SJSA1 (cell line): ENCODE measurements around the gene ZNF653. TPM values are rescaled to one million over a fixed set of nuclear protein-coding genes. Genes with fewer than 3 reads are reported as not detected.

Experiments used
- DNase-seq, 2 experiments: peaks; one replicate each; pipeline ENCODE4 v3.0.0-alpha.2; 2015 to 2020; ENCODE audit warnings: low spot score in 2 of 2, low read depth in 1 of 2
- H3K27ac ChIP-seq: fragments of 250-450 bp; sonication (Bioruptor Pico); 2 replicates; pipeline ENCODE4 v1.5.1; 2020; ENCODE audit warnings: mild to moderate bottlenecking, moderate library complexity
- H3K27me3 ChIP-seq: fragments of 250-450 bp; sonication (Bioruptor Pico); replicated peaks from 2 replicates; pipeline ENCODE4 v1.5.1; 2020; ENCODE audit warnings: mild to moderate bottlenecking, moderate library complexity
- H3K36me3 ChIP-seq: fragments of 250-450 bp; sonication (Bioruptor Pico); 2 replicates; pipeline ENCODE4 v1.5.1; 2020; ENCODE audit warnings: mild to moderate bottlenecking
- H3K4me1 ChIP-seq: fragments of 250-450 bp; sonication (Bioruptor Pico); replicated peaks from 2 replicates; pipeline ENCODE4 v1.6.1; 2021; ENCODE audit warnings: mild to moderate bottlenecking
- H3K4me3 ChIP-seq: fragments of 250-450 bp; sonication (Bioruptor Pico); 2 replicates; pipeline ENCODE4 v1.5.1; 2020; ENCODE audit warnings: mild to moderate bottlenecking
- H3K9me3 ChIP-seq: fragments of 250-450 bp; sonication (Bioruptor Pico); replicated peaks from 2 replicates; pipeline ENCODE4 v1.5.1; 2020; ENCODE audit warnings: mild to moderate bottlenecking
- total RNA-seq: library from RNA; depleted of rRNA; stranded (reverse); fragments of >200 nt; shearing (Covaris generic); gene quantifications from 2 replicates; pipeline ENCODE4 v1.2.3, GENCODE V29; 2014

ZNF653 gene
- total RNA-seq, 1 experiment from 2014 or later: 4.8 TPM

DNA sequence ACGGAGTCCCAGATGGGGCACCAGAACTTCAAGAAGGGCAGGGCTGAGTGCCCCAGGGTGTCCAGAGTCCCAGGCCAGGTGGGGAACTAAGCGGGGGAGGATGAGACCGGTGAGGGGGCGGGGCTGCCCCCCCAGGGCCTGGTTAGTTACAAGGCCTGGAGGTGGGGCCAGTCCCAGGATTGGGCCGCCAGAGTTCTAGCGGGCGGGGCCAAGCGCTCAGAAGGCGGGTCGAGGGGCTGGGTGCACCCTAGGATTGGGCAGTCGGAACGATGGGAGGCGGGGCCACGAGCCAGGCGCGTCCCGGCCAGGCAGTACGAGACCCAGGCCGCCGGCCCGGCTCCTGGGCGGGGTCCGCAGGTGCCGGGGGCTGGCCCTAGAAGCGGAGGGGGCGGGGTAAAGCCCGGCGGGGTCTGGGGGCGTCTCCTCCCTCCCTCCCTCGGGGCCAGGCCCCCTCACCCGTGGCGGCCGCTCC, 571 bp downstream of the ZNF653 start:
- peak overlapping the region; percentile 78 for H3K27ac ChIP-seq
- DNase-seq: peak; percentile 80 to 97
- H3K4me3 ChIP-seq: peak overlapping the region; percentile 77

GRCh38 chr19:11504502-11505031, 1.1 kb downstream of the ZNF653 start:
- H3K27ac ChIP-seq: no peak overlapping the region
- no peaks in the 10 kb centered on the region for H3K9me3 ChIP-seq
- H3K27me3 ChIP-seq: no peaks in the 10 kb centered on the region

More for the DNA sequence above, 571 bp downstream of the ZNF653 start:
- no peaks in the 10 kb centered on the region for H3K9me3 ChIP-seq
- H3K36me3 ChIP-seq: 0 out of 2 replicates have a peak, but pooled peaks cover 7% of the 10 kb centered on the region
- H3K4me1 ChIP-seq: peaks cover 11% of the 10 kb centered on the region
- H3K27me3 ChIP-seq: no peaks in the 10 kb centered on the region

GRCh38 chr19:11499890-11500420, 5.7 kb downstream of the ZNF653 start:
- Histone ChIP-seq H3K4me3 (no peak overlapping the region), H3K4me1 (peaks cover 5% of the 10 kb centered on the region; the same call in 1 of the 2 replicates), H3K27me3 (no peaks in the 10 kb centered on the region), H3K27ac (no peak overlapping the region), H3K9me3 (no peaks in the 10 kb centered on the region), H3K36me3 (peaks cover 19% of the 10 kb centered on the region; the same call in 1 of the 2 replicates)
- DNase-seq: no peak

More at GRCh38 chr19:11504502-11505031, 1.1 kb downstream of the ZNF653 start:
- Histone ChIP-seq H3K4me3 (peak overlapping the region; percentile 77), H3K4me1 (peaks cover 11% of the 10 kb centered on the region), H3K36me3 (0 out of 2 replicates have a peak, but pooled peaks cover 7% of the 10 kb centered on the region)
- no peak for DNase-seq

DNA sequence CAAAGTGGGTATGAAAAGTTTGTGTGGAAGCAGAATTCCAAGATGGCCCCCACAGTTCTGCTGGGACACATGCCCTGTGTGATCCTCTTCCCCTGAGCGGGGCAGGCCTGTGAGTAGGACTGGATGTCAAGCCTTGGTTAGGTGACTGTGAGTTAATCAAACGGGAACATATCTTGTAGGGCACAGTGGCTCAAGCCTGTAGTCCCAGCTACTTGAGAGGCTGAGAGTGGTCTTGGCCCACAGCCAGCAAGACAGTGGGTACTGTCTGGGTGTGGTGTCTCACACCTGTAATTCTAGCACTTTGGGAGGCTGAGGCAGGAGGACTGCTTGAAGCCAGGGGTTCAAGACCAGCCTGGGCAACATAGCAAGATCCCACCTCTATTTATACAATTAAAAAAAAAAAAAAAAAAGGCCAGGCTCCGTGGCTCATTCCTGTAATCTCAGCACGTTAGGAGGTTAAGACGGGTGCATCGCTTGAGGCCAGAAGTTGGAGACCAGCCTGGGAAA, 6.4 kb downstream of the ZNF653 start:
- DNase-seq: no peak
- H3K4me1 ChIP-seq: no peaks in the 10 kb centered on the region
- no peaks in the 10 kb centered on the region for H3K27me3 ChIP-seq
- H3K36me3 ChIP-seq: peaks cover 21% of the 10 kb centered on the region; the same call in 1 of the 2 replicates
- no peaks in the 10 kb centered on the region for H3K9me3 ChIP-seq
- H3K27ac ChIP-seq: no peak overlapping the region
- H3K4me3 ChIP-seq: no peak overlapping the region

DNA sequence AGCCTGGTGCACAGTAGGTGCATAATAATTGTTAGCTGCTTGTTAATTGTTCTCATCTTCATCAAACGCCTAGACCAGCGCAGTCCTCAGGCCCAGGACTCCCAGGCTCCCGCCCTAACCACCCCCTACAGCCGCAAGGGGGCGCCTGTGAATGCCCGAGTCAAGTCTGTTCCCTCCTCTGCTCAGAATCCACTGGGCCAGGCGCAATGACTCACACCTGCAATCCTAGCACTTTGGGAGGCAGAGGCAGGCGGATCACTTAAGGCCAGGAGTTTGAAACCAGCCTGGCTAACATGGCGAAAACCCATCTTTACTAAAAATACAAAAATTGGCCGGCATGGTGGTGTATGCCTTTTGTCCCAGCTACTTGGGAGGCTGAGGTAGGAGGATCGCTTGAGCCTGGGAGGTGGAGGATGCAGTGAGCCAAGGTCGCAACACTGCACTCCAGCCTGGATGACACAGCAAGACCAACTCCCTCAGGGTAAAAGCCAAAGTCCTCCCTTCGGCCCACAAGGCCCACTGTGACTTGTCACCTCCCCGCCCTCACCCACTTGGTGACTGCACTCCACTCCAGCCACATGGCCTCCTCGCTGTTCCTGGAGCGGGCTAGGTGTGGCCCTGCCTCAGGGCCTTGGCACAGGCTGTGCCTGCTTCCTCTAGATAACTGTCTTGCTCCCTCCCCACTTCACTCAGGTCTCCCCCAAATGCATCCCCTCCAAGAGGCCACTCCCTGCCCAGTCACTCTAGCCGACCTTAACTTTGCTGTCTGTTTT, 9.1 kb downstream of the ZNF653 start:
- H3K9me3 ChIP-seq: no peaks in the 10 kb centered on the region
- DNase-seq: peak; percentile 60 to 92
- no peaks in the 10 kb centered on the region for H3K4me1 ChIP-seq
- H3K4me3 ChIP-seq: no peak overlapping the region
- H3K27ac ChIP-seq: no peak overlapping the region
- H3K27me3 ChIP-seq: no peaks in the 10 kb centered on the region
- peaks cover 16% of the 10 kb centered on the region; the same call in 1 of the 2 replicates for H3K36me3 ChIP-seq

GRCh38 chr19:11495885-11496284, 9.8 kb downstream of the ZNF653 start:
- Histone ChIP-seq H3K36me3 (peaks cover 16% of the 10 kb centered on the region; the same call in 1 of the 2 replicates), H3K4me1 (no peaks in the 10 kb centered on the region), H3K27ac (no peak overlapping the region), H3K9me3 (no peaks in the 10 kb centered on the region), H3K27me3 (no peaks in the 10 kb centered on the region), H3K4me3 (no peak overlapping the region)
- DNase-seq: no peak

GRCh38 chr19:11495481-11495880, 10.2 kb downstream of the ZNF653 start:
- no peak for DNase-seq
- Histone ChIP-seq H3K27me3 (no peaks in the 10 kb centered on the region), H3K27ac (no peak overlapping the region), H3K4me3 (no peak overlapping the region), H3K36me3 (peaks cover 16% of the 10 kb centered on the region; the same call in 1 of the 2 replicates), H3K4me1 (no peaks in the 10 kb centered on the region), H3K9me3 (no peaks in the 10 kb centered on the region)

DNA sequence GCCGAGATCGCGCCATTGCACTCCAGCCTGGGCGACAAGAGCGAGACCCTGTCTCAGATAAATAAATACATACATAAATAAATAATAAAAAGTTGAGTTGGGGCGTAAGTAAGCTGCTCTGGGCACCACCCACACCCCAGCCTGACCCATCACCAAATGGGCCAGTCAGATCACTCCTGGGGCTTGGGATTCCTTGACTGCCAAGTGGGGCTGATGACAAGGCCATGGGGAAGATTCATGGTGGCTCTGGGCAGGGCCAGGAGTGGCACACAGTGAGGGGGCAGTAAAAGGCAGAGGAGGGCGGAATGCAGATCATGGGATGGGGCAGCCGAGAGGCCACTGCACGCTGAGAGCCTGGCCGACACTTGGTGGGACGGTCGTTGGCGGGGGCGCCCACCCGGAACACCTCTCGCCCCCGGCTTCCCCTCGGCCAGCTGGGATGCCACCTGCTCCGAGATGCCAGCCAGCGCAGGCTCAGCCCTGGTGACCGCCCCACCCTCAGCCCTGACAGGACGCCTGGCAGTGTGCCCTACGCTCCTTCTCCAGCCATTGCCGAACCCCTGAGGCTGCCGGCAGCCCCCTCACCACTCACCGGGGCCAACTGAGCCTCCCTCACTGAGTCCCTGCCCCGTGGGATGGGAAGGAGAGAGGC, 10.9 kb downstream of the ZNF653 start:
- Histone ChIP-seq H3K27ac (no peak overlapping the region), H3K4me1 (no peaks in the 10 kb centered on the region), H3K27me3 (no peaks in the 10 kb centered on the region), H3K4me3 (no peak overlapping the region), H3K9me3 (no peaks in the 10 kb centered on the region), H3K36me3 (peaks cover 16% of the 10 kb centered on the region; the same call in 1 of the 2 replicates)
- no peak for DNase-seq

DNA sequence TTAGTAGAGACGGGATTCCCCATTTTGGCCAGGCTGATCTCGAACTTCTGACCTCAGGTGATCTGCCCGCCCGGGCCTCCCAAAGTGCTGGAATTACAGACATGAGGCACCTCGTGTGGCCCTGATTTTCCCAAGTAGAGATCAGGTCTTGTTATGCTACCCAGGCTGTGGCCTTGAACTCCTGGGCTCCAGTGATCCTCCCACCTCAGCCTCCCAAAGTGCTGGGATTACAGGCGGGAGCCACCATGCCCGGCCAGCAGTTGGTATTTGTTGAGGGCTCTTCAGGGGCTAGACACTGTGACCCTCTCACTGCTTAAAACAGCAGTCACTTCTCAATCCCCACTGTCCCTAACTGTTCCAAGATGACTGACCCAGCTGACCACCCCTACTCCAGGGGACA, 16.3 kb downstream of the ZNF653 start:
- Histone ChIP-seq H3K27ac (no peak overlapping the region), H3K36me3 (peaks cover 2% of the 10 kb centered on the region; the same call in 1 of the 2 replicates), H3K9me3 (no peaks in the 10 kb centered on the region), H3K4me1 (no peaks in the 10 kb centered on the region), H3K4me3 (no peak overlapping the region), H3K27me3 (no peaks in the 10 kb centered on the region)
- no peak for DNase-seq

DNA sequence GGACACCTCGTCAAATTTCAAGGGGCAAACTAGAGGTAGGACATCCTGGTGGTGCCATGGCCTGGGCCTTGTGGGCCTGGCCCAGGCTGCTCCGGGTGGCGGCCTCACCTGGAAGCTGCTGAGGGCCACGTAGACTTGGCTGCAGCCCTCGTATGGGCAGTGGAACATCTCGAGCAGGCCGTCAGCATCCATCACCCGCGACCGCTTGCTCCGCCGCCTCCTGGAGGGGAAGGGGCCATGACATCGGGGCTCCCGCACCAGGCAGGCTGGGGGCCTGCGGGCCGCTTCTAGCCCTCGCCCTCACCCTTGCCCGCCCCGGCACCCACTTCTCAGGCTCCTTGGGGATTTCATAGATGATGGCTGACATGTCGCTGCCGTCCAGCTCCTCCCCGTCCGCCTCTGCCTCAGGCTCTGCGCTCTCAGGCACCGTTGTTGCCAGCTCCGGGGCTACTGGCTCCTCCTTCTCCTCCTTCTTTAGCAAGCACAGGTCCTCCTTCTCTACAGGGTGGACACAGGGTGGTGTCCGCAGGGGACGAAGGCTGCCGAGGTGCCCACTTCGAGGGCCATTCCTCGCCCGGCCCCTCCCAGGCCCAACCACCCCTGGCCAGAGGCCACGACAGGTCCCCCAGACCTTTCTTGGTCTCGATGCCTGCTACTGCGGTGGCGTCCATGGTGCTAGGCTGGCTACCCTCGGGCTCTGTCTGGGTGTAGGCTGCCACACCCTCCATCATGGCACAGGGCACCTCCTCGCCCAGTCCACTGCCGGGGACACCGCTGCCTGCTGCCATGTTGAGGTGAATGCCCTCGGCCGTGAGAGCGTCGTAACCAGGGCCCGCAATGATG, 18.8 kb downstream of the ZNF653 start:
- no peak overlapping the region for H3K27ac ChIP-seq
- no peak for DNase-seq
- peaks cover 6% of the 10 kb centered on the region for H3K9me3 ChIP-seq
- H3K4me1 ChIP-seq: peaks cover 10% of the 10 kb centered on the region
- 0 out of 2 replicates have a peak, but pooled peaks cover 3% of the 10 kb centered on the region for H3K36me3 ChIP-seq
- no peak overlapping the region for H3K4me3 ChIP-seq
- peaks cover 9% of the 10 kb centered on the region for H3K27me3 ChIP-seq

- DNase-seq: no peak
- peaks cover 6% of the 10 kb centered on the region for H3K9me3 ChIP-seq
- 0 out of 2 replicates have a peak, but pooled peaks cover 3% of the 10 kb centered on the region for H3K36me3 ChIP-seq
These were observed 20.3 kb downstream of the ZNF653 start for GRCh38 chr19:11485245-11485837.

DNA sequence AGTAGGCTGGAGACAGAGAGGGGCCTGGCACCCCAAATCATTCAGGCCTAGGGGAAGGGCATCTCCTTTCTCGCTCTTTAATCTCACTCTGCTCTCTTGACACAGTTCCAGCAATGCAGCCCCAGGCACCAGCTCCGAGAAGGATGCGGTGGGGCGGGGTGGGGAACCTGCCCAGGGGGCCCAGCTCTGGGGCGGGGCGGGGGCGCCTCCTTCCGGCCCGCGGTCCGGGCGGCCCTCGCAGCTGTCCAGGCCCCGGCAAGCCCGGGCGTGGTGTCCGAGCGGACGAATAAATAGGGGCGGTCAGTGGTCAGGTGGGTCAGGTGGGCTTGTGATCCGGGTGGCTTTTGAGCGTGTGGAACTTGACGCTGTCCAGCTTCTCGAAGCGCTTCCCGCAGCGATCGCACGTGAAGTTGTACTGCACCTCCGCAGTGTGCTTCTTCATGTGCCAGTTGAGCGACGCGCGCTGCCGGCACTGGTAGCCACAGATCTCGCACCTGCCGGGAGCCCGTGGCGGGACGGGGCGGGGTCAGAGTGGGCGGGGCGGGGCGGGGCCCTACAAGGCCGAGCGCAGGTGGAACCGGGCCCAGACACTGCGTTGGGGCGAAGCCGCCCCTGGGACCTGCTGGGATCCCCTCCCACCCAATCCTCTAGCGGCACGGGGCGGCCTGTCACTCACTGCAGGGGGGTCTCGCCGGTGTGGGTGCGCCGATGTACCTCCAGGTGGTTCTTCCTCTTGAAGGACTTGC, 22.1 kb downstream of the ZNF653 start:
- Histone ChIP-seq H3K27ac (no peak overlapping the region), H3K9me3 (peaks cover 10% of the 10 kb centered on the region), H3K27me3 (peaks cover 41% of the 10 kb centered on the region), H3K36me3 (0 out of 2 replicates have a peak, but pooled peaks cover 3% of the 10 kb centered on the region), H3K4me3 (no peak overlapping the region), H3K4me1 (peaks cover 20% of the 10 kb centered on the region)
- DNase-seq: no peak

More at GRCh38 chr19:11485245-11485837, 20.3 kb downstream of the ZNF653 start:
- H3K4me3 ChIP-seq: no peak overlapping the region
- H3K27ac ChIP-seq: no peak overlapping the region
- peaks cover 23% of the 10 kb centered on the region for H3K27me3 ChIP-seq
- H3K4me1 ChIP-seq: peaks cover 16% of the 10 kb centered on the region
